Renal pelvis (tissue), 4 donors: ENCODE data around the gene MRPL21. TPM values are rescaled to one million over a fixed set of nuclear protein-coding genes. Genes with fewer than 3 reads are reported as not detected.

Experiments
- DNase-seq: peaks from one replicate; pipeline ENCODE4 v3.0.0-alpha.2; 2013
- polyA plus RNA-seq, 3 donors: library from polyadenylated mRNA; unstranded; fragments of 120-200 nt; gene quantifications; one replicate each; pipeline ENCODE4 v1.2.1, GENCODE V29; 2013; ENCODE audit not compliant: insufficient read length in 3 of 3

MRPL21 gene
- polyA plus RNA-seq, 3 donors = 76.6 to 86.9 (median 85.9) TPM

DNA sequence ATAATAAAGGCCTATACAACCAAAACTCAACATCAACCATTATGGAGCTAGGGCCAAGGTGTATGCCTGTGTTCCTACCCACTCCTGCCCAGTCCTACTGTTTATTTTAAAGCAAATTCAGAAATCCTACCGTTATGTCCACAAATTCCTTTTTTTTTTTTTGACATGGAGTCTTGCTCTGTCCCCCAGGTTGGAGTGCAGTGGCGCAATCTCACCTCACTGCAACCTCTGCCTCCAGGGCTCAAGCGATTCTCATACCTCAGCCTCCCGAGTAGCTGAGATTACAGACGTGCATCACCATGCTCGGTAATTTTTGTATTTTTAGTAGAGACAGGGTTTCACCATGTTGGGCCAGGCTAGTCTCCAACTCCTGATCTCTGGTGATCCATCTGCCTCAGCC is 58.8 kb downstream of the MRPL21 start:
- DNase-seq = no peak

DNA sequence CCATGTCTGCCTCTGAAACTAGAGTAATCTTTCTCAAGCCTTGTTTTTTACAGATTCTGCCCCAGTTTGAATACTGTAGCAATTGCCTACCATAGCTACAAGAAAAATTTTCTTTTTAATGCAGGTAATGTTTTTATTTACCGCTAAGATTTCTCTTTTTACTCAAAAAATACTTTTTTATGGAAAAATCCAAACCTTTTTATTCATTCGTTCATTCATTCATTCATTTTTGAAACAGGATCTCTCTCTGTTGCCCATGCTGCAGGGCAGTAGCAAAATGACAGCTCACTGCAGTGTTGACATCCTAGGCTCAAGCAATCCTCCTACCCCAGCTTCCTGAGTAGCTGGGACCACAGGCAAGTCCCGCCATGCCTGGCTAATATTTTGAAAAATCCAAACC is 59.3 kb downstream of the MRPL21 start:
- DNase-seq = no peak

DNA sequence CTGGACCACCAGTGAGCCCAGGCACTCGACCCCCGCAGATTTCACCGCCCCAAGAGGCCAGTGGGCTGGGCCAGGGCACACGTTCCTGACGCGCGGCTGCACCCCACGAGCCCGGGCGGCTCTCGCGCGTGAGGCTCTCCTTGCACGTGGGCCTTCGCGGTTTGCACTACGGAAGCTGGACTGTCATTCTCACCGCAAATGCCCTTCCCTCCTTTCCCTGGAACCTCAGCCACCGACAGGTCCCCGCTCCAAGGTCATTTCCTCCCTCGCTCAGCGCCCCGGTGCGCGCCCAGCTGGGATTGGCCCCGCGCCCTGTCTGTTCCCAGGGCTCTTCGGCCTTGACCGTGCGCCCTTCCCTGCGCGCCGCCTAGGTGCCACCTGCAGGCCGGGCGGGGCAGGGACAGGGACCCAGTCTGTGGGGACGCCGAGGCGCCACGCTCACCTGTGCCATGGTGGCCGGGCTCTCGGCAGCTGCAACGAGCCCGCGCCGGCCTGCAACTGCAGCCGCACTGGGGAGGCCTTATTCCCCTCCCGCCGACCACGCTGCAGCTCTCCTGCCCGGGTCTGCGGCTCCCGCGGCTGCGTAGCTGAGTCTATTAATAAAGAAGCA is 59.8 kb downstream of the MRPL21 start:
- DNase-seq = peak; percentile 52

DNA sequence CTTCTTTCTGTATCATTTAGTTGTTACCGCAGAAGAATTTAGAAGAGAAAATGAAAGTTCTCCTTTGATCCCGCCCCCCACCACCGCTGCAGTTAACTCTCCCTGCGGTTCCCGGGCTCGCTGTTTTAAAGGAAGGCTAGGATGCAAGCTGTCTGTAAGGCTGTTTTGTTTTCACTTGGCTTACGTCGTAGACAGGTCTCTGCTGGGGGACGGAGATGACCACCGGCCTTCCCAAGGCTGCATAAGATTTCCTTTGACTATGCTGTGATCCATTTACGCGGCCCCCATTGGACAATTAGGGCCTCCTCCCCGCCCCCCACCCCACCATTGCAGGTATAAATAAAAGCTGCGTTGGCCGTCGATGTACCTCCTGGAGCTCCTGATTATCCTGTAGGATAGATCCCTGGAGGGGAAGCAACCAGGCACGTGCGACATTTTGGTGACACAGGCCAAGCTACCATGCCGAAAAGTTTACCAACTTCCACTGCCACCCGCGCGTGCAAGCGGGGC is 60.5 kb downstream of the MRPL21 start:
- DNase-seq = no peak

DNA sequence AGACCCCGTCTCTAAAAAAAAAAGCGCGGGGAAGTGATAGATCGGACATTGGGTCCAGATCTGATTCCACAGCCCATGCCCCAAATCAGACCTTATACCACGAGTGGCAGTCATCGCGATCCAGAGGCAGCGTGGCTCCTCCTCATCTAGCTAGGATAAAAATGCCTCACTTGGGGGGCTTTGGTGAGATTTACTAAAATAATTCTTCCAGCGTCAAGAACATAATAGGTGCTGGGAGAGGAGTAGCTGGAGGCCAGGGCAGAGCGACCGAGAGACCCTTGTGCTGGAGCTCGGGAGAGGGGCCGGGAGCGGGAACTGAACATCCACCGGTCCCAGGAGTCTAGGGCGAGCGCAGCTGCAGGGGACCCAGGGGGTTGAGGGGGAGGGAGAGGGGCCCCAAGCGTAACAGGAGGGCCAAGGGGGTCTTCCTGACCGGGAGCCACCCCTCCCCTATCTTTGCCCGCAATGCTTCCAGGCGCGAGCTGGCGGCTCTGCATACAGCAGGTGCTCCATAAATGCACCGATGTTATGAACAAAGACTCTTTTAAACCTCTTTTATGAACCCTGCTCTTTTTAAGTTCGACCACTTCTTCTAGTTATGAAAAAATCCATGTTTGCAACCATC is 61.1 kb downstream of the MRPL21 start:
- DNase-seq = no peak

DNA sequence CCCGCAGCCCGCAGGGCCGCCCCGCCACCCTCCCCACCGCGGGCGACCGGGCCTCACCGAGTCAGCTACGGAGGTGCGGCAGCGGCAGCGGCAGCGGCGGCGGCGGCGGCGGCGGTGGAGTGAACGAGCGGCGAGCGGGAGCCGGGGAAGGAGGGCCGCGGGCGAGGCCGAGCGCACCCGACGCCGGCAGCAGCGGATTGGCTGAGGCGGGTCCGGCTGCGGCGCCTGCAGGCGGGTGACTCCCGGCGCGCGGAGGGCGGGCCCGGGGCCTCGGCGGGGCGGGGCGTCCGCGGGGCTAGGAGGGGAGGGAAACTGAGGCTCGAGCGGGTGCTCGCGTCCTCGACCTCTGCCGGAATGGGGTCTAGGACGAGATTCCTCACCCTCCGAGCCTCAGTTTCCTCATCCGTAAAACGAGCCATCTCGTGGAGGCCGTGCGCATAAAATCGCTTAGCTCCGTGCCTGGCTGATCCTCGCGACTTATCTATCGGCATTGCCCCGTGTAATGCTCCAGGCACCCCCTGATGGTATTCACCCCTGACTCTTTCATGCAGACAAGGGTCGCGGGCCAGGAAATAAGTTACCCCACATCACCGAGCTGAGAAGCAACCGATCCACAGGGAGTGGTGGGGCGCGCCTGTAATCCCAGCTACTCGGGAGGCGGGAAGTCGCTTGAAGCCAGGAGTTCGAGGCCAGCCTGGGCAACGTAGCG is 61.8 kb downstream of the MRPL21 start, which contains the start of gene CPT1A:
TSS of gene CPT1A (minus strand) at position 199 of the 709 bp plus-strand sequence. CDS start 26,442 bp downstream, outside the sequence.
- DNase-seq = peak; percentile 61

Other genes starting within 250 kb of the MRPL21 start
- gene GAL, start 219.3 kb downstream of the MRPL21 start, polyA plus RNA-seq = under 1 TPM in 2 of 3 donors, not detected in 1; 0.37 to 0.44 TPM
- 10 to 100 TPM; 17.0 to 21.5 (median 21.3) TPM for gene TESMIN, start 152.3 kb downstream of the MRPL21 start, polyA plus RNA-seq
- 10 to 100 TPM; 30.8 to 35.6 (median 35.4) TPM for gene CPT1A, start 61.9 kb downstream of the MRPL21 start, polyA plus RNA-seq
- 10 to 100 TPM; 14.6 to 22.5 (median 18.6) TPM for gene IGHMBP2, start 59 bp upstream of the MRPL21 start, polyA plus RNA-seq
- gene MRGPRD, start 77.2 kb upstream of the MRPL21 start, polyA plus RNA-seq = not detected
- 10 to 100 TPM; 26.5 to 28.6 (median 28.3) TPM for gene MRGPRF, start 109.4 kb upstream of the MRPL21 start, polyA plus RNA-seq
- gene TPCN2, start 145.1 kb upstream of the MRPL21 start, polyA plus RNA-seq = 10 to 100 TPM; 14.7 to 23.0 (median 18.7) TPM